CD4-positive, alpha-beta T cell treated with Interleukin-2 at 100 ng/mL for 4 hours (primary cell): ENCODE results near the gene GIMAP1.

ENCODE experiments used
- DNase-seq: peaks from one replicate; pipeline ENCODE4 v3.0.0-alpha.2; 2020; ENCODE audit warnings: low spot score

Gene GIMAP1

DNA sequence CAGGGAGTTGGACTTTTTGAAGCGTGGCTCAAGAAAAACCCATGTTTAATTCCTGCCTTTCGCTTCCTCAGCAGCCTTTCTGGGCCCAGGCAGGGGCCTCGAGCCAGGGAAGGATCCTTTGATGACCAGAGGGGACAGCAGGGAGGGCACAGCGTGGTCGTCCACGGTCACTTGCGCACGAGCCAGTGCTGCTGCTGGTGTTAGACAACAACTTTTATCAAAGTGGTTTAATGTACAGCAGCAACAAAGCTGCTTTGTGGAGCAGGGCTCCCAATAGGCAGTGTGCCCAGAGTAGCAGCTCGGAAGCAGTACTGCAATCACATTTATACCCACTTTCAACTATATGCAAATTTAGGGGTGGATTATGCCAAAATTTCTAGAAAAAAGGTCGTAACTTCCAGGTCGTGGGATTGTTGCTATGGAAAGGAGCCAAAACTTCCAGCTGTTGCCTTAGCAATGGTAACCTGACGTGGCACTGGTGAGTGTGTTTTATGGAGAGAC, 6.1 kb downstream of the GIMAP1 start:
- DNase-seq, result no peak

DNA sequence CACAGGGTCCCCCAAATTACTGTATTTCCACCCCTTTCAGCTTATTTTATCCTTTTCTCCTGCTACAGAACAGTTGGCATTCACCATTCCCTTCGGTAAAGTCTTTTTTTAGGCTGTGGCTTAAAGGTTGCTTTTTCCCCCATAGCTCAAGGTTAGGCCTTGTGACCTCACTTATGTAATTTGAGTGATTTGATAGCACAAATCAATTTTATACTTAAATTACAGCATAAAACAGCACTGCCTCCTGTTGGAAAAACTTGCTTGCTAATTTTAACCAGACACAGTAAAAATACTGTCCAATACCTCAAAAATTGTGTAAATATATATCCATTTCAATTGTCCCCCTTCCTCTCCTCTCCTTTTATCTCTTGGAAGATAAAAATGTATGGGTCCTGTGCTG, 7.1 kb downstream of the GIMAP1 start:
- DNase-seq, result no peak

DNA sequence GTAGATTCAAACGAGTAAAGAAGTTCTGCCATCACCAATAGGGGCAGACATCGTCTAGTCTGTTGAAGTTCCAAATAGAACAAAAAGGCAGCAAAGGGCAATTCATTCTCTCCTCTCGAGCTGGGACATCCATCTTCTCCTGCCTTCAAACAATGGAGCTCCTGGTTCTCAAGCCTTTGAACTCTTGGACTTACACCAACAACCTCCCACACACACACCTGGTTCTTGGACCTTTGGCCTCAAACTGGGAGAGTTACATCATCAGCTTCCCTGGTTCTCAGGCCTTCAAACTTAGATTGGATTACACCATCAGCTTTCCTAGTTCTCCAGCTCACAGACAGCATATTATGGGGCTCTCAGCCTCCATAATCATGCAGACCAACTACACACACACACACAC, 11.0 kb downstream of the GIMAP1 start:
- no peak for DNase-seq

DNA sequence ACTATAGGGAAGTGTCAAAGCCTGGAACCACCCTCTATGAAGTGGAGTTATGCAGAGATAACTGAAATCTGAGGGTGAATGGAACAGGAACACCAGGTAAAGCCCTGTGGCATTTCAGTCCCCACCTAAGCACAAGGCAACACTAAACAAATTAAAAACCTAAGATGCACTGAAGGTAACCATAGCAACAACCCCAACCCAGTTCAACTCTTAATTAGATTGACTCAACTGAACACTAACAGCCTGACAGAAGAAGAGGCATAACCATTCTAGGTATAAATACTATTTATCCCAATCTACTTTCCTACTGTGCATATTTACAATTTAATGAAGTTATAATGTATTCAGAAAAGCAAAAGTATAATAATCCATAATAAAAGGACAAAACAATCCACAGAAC, 11.6 kb downstream of the GIMAP1 start:
- no peak for DNase-seq

DNA sequence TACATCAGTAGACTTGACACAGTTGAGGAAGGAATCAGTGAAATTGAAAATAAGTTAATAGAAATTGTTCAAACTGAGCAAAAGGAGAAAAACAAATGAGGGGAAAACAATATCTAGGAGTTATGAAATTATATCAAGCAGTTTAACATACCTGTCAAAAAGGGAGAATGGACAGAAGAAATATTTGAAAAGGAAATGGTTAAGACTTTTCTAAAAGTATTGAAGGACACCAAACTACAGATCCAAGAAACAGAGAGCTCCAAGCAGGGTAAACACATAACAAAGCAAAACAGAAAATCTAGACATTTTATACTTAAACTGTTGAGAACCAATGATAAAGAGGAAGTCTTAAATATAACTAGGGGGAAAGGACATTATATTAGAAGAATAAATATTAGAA, 12.2 kb downstream of the GIMAP1 start:
- DNase-seq, result no peak

DNA sequence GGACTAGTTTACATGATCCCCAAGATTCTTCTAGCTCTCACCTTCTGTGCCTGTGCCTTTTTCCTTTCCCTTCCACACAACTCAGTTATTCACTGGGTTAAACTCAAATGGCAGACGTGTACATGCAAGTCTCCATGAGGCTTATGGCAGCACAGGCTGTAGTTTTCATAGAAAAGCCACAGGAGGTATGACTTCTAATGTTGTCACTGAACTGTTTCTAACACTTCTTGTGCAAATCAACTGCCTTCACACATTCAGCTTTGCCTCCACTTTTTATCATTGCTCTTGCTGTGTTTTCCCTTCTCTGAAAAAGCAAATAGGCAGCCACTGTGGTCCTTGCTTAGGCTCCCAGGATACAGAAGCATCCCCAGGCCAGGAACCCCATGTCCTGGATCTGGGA, 15.5 kb downstream of the GIMAP1 start:
- DNase-seq, result peak; percentile 71

DNA sequence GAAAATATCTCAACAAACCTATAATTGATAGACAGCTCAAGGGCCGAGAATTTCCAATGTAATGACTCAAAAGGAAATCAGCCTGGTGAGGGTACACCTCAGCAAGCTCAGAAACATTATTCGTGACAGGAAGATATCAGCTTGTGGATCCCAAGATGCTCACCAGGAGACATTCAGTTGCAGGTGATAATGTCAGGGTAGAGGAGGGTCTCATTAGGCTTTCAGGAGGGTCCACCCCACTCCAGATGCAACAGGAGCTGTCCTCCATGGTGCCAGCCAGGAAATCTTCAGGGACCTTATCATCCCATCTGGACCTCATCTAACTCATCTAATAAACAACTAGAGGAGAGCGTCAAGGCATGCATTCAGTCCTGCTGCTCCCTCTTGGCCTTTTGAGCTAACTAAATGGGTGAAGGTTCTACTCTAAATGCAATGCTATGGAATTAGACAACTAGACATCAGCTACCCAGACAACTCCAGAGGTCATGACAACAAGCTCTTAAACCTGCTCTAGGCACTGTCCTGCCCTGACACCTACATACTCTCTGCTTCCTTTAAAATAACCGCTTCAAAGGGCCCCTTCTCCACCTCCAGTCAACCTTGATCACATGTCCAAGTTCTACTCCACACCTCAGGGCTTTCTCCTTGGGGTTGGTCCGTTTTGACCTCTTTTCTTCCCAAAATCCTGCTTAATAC, 16.5 kb downstream of the GIMAP1 start:
- DNase-seq, result no peak

DNA sequence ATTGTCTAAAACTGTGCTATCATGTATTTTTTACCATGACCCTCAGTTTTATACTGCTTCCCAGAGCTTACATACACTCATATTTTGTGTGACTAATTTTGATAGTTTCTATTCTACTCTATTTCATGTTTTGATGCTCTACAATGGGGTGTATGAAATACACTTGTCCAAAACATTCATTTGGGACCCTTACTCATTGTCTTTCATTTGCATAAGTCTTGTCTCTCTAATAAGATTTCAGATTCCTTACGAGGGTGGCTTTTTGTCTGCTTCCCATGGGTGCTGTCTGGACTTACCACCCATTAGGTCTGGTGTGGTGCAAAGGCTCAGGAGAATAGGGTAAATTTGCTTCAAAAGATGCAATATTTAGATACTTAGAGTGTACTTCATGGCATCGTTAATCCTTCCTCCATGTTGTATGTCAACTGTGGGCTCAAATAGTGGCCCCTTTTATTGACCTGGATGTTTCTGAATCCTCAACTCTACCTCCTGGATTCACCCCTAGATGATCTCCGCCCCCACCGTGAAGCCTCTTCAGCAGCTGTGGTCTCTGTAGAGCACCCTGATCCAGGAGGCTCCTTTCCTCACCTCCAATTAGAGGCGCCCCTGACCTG, 17.2 kb downstream of the GIMAP1 start:
- no peak for DNase-seq

DNA sequence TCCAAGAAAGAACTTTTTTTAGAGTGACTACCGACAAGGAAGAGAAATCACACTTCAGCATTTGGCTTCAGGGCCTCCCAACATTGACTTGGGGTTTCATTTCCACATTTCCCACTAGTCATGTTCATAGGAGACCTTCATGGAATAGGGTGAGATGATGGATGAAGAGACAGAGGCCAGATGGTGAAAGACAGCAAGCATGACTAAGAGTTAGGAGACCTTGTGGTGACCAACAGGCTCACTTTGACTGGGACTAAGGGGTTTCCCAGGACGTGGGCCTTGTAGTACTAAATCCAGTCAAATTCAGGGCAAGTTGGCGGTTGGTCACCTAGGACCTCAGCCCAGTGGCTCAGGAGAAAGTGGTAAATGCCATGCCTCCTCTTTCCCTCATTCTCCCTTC, 17.8 kb downstream of the GIMAP1 start:
- DNase-seq, result no peak

DNA sequence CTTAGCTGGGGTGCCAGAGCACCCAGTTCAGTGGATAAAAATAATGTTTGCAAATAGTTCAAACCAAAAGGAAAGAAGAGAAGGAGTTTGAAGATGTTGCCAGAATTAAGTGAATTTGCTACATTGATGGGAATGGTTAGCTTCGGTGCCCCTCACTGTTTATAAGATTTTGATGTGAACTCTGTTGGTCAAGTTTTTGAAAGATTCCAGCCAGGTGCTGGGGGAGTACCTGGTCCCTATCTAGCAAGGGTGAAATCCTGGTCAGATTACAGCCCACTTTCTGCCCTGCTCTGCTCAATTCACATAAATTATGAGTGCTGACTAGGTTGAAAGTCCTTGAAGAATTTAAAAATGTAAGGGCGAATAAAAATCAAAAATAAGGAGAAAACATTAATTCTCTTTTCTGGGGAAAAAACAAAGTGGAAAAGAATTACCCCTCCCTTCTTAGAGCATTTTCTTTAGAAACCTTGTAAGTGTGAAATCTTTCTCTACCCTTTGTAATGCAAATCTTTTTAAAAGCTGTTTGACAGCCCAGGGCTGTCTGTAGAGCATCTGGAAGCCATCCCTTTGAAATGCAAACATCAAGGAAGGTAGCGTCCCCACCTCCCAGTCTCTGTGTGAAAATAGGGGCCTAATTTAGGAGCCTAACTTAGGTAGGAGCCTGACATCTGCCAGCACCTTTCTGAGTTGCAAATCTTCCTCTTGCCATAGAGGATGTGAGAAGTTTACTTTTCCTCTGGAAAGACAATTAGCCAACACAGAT, 19.4 kb downstream of the GIMAP1 start:
- DNase-seq, result no peak

DNA sequence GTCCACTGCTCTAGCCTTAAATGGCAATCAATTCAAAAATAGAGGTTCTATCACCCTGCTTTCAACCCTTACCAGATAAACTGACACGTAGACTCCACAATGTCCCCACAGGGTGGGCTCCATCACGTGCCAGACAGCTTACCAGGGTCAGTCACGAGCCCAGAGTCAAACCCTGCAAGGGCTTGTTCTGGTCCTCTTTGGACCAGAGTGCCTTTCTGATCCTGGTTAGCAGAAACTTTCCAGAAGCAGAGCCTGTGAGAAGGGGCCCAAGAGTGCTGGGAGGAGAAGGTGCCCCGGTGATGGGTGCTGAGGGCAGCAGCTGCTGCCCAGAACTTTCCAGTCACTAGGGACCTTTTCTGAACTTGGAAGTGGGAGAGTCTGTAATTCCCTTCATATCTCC, 20.5 kb downstream of the GIMAP1 start:
- DNase-seq, result no peak

DNA sequence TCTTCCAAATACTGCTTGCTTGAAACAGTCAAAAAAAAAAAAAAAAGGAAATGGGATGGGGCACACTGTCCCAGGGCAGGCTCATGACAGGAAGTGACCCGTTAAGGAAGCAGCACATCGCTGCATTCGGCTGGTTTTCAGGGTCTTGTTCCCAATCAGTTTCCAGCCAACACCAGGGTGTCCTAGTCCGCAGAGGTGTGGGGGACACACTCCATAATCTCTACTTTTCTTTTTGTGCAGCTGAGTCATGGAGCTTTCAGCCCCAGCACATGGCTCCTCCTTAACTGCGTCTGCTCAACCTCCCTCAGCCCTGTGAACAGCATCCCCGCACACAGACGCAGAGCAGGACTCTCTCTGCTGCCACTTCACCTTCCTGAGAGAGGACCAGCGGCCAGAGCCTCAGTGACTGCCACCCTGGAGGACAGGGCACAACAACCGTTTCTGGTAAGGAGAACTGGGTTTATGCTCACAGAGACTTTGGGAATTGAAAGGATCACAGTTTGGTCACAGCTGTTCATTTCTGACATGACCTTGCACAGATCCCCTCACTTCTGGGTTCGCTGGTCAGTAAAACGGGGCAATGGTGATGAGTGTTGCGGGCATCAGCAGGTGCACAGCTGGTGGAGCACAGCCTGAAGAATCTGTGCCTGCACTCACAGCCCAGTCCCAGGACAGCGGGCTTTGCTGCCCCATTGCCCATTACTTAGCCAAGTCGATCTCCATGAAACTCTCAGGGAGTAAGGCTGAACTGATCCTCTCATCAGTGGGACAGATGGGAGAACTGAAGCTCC, 21.0 kb downstream of the GIMAP1 start, which contains the start of gene GIMAP5:
Gene GIMAP5 (plus strand): TSS at position 154 of the 791 bp plus-strand sequence. CDS start 3,467 bp downstream, outside the sequence.
- DNase-seq, result peak; percentile 83

DNA sequence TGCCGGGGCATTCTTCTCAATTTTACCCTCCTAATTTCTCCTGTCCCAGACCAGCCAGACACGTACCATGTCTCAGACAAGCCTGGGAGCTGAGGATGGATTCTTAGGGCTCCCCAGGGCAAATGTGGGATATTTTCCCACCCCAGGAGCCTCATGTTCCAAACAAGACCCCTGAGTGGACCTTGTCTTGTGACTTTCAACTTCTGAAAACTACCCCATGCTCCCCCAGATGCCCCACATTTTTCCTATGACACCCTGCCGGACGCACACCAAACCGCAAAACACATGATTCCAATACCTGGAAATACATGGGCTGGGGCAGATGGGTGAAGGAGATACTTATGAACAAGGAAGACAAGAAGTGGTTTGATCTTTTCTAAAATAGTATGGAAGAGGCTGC, 21.7 kb downstream of the GIMAP1 start:
- peak; percentile 90 for DNase-seq

DNA sequence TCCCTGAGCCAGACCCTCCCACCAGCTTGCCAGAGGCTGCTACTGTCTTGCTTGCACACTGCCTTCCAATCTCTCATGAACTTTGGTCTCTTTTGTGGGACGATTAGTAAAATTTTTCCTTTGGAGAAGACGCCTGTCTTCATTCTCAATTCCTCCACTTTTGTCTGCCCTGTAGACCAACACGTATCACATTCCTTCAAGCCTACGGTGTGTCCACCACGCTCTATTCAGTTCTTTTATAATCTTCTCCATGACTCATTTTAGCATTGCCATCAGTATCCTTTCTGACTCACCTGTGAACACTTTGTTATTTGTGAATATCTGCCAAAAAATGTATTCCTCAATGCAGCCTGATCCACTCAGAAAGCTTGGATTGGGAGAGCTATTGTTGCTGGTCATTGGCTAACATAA, 22.2 kb downstream of the GIMAP1 start:
- DNase-seq, result peak; percentile 82

DNA sequence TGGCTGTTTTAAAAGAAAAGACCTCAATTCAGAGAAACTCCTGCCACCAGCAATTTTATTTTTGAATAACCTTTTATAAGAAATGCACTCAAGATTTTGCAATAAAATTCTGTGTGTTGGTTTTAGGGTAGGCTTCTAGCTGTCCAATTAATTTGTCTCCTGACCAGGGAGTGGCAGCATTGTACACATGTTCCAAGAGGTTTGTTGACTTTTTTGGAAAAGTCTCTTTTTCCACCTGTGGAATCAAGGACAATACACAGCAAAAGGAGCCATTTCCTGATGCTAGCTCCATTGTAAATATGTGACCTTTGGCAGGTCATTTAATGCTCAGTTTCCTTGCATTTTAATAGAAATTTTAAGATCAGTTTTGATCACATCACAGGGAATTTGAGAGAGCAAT, 22.6 kb downstream of the GIMAP1 start:
- DNase-seq, result no peak

DNA sequence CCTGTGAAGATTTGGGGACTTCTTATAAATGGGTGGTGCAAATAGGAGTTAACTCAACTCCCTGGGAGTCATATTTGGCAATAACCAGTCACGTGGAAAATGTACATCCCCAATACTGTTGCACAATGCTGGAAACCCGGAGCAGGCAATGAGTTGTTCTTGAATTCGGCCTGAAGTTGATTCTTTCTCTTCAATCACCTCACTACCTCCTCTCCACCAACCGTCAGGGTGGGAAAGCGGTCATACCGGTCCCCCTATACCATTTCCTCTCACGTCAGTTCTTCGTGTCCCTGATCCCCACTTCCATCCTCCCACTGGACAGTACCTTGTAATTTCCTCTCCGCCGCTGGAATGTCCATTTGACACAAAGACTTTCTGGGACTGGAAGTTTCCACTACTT, 23.6 kb downstream of the GIMAP1 start:
- DNase-seq, result peak; percentile 61

DNA sequence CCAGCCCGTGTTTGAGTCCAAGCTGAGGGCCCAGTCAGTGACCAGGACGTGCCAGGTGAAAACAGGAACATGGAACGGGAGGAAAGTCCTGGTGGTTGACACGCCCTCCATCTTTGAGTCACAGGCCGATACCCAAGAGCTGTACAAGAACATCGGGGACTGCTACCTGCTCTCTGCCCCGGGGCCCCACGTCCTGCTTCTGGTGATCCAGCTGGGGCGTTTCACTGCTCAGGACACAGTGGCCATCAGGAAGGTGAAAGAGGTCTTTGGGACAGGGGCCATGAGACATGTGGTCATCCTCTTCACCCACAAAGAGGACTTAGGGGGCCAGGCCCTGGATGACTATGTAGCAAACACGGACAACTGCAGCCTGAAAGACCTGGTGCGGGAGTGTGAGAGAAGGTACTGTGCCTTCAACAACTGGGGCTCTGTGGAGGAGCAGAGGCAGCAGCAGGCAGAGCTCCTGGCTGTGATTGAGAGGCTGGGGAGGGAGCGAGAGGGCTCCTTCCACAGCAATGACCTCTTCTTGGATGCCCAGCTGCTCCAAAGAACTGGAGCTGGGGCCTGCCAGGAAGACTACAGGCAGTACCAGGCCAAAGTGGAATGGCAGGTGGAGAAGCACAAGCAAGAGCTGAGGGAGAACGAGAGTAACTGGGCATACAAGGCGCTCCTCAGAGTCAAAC, 26.0 kb downstream of the GIMAP1 start:
- DNase-seq, result no peak

DNA sequence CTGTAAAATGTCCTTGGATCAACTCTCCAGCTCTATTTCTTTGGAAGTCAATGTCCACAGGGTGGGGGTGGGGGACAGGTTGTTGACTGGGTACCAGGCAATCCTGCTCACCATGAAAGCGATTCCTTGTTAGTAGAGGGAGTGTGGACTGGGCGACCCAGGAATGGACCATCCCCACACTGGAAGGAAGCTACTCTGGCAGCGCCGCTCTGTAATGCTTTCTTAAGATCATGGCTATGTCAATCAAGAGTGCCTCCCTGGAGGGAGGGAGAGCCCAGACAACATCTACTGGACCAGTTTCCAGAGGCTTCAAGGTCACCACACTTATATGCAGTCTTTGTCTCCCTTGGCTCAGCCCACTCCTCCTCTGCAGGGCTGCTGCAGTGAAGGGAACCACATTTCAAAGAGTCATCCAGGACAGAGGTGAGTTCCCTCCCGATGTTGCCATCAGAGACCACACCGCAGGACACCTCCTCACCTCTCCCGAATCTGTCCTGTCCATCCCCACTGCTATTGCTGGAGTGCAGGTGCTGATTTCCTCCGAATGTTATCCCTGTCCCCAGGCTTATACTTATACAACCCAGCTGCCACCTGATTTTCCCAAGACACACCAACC, 27.7 kb downstream of the GIMAP1 start:
- DNase-seq, result no peak

DNA sequence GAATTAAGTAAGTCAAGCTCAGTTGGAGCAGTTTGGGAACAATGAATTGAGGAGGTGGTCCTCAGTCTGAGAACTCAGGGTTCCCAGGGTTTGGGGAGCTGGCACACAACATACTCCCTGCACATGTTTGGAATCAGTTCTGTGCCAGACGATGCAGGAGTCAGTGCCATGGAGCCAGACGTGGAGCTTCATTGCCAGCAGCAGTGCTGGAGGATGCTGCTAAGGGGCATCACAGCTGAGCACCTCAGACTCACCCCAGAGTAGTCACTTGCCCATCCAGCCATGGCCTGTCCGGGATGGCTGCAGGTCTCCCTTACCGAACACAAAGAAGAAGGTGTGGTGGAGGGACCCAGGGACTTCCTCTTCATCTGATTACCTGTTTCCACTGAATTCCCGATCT, 28.7 kb downstream of the GIMAP1 start:
- no peak for DNase-seq

DNA sequence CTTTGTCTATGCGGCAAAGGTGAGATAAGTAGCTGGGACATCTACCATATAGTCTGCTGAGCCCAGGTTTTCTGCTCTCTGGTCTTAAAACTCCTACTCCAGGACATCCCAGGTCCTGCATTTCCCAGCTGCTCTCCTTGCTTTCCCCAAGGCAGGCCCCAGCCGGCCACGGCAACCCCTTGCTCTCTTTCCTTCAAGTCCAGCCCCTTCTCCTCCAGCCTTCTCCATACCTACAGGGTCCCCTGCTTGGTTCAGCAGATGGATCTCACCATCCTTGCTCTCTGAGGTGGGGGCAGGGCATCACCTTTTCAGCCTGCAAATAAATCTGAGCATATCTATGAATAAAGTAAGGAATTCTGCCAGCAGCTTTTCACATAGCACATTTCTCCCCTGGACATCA, 29.5 kb downstream of the GIMAP1 start:
- no peak for DNase-seq

DNA sequence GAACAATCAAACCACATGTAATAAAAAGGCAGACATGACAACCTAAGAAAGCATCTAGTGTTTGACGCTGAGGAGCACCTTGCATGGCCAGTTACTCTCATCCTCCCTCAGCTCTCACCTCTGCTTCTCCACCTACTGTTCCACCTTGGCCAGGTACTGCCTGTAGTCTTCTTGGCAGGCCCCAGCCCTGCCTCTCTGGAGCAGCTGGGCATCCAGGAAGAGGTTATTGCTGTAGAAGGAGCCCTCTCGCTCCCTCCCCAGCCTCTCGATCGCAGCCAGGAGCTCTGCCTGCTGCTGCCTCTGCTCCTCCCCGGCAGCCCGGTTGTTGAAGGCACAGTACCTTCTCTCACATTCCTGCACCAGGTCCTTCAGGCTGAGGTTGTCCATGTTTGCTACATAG, 30.5 kb downstream of the GIMAP1 start:
- no peak for DNase-seq
